HG02588 (cell line): ENCODE data around the gene DNAH3.
"Not testable (repeated sequence)": the region's sequence is repeated elsewhere in the genome, so short reads cannot be mapped to it uniquely, and the experiment has no call there.

Experiments used
- ATAC-seq: cut with Tn5 transposase; IDR thresholded peaks from one replicate; pipeline ENCODE4 v1.9.1; 2021; ENCODE audit warnings: mild to moderate bottlenecking, moderate library complexity; ENCODE audit not compliant: unreplicated experiment

DNAH3 gene, protein sequence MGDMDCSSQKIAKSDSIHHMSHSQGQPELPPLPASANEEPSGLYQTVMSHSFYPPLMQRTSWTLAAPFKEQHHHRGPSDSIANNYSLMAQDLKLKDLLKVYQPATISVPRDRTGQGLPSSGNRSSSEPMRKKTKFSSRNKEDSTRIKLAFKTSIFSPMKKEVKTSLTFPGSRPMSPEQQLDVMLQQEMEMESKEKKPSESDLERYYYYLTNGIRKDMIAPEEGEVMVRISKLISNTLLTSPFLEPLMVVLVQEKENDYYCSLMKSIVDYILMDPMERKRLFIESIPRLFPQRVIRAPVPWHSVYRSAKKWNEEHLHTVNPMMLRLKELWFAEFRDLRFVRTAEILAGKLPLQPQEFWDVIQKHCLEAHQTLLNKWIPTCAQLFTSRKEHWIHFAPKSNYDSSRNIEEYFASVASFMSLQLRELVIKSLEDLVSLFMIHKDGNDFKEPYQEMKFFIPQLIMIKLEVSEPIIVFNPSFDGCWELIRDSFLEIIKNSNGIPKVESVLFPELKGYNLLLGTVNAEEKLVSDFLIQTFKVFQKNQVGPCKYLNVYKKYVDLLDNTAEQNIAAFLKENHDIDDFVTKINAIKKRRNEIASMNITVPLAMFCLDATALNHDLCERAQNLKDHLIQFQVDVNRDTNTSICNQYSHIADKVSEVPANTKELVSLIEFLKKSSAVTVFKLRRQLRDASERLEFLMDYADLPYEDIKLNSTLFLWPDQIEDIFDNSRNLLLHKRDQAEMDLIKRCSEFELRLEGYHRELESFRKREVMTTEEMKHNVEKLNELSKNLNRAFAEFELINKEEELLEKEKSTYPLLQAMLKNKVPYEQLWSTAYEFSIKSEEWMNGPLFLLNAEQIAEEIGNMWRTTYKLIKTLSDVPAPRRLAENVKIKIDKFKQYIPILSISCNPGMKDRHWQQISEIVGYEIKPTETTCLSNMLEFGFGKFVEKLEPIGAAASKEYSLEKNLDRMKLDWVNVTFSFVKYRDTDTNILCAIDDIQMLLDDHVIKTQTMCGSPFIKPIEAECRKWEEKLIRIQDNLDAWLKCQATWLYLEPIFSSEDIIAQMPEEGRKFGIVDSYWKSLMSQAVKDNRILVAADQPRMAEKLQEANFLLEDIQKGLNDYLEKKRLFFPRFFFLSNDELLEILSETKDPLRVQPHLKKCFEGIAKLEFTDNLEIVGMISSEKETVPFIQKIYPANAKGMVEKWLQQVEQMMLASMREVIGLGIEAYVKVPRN (N-terminal part only)

GRCh38 chr16:21150375-21151001, at the start of gene DNAH3:
Gene DNAH3 (minus strand): TSS chr16:21150846. CDS start chr16:21150319, 527 bp downstream.
- ATAC-seq, result no peak

DNA sequence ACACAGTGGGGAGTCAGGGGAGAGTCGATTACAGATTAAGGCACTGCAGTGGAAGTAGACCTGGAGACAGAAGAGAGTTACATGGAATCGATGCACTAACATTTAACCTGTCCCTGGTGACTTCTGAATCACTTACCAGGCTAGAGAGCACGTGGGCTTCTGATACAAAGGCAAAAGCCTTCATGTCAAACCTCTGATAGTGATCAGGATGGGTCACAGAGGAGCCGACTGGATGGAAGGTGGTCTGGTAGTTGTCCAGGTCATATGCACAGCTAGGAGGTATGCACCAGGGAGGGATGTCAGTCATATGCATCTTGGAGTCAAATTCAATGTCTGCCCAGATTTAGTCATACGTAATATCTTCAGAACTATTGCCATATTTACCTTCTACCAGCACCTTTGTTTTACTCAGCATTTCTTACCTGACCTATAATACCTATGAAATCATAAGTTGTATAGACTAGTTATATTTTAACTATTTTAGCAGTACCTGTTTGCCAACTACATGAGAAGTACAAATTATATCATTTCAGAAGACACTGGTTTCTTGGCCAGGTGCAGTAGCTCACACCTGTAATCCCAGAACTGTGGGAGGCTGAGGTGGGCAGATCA, 49.1 kb upstream of the DNAH3 start:
- ATAC-seq, result no peak

GRCh38 chr16:21197621-21198020, 47.0 kb upstream of the DNAH3 start:
- no peak for ATAC-seq

DNA sequence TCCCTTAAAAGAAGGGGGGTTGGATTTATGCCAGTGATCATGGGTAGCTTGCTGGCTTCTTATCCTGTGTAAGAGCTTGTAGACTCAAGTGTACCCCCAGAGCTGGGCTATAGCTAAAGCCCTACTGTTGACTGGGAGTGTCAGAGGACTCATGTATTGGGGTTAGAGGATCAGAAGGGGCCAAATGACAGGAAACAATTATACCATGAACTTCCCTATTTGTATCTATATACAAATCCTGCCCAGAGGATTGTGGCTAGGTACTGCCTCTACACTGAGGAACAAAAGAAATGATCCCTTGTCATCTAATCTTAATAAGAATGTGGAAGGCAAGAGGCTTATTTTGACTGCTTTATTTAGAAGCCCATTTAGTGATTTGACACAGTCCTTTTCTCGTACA, 46.5 kb upstream of the DNAH3 start:
- no peak for ATAC-seq

DNA sequence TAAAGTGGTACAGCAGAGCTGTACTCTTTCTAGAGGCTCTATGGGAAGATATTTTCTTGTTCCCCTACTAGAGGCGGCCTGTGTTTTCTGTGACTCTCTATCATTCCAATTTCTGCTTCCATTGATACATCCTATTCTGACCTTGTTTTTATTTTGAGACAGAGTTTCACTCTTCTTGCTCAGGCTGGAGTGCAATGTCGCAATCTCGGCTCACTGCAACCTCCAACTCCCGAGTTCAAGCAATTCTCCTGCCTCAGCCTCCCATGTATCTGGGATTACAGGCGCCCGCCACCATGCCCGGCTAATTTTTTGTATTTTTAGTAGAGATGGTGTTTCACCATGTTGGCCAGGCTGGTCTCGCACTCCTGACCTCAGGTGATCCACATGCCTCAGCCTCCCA, 44.7 kb upstream of the DNAH3 start:
- ATAC-seq, result not testable (repeated sequence)

- no peak for ATAC-seq
Measured at GRCh38 chr16:21194771-21195301, 44.2 kb upstream of the DNAH3 start.

DNA sequence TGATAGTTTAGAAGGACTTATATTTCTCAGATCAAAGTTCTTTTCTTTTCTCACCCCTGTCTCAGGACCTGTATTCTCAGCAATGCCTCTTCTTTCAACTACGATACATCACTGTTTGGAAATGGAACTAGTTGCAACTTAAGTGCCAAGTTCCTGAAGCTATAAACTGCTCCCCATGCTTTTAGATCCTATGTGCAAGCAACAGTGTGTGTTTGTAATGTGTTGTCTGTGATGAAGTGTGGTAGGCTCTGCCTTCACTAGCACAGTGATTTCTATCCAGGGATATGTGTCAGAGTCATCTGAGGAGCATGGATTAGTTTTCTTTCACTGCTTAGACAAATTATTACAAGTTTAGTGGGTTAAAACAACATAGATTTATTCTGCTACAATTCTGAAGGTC, 42.3 kb upstream of the DNAH3 start:
- no peak for ATAC-seq

DNA sequence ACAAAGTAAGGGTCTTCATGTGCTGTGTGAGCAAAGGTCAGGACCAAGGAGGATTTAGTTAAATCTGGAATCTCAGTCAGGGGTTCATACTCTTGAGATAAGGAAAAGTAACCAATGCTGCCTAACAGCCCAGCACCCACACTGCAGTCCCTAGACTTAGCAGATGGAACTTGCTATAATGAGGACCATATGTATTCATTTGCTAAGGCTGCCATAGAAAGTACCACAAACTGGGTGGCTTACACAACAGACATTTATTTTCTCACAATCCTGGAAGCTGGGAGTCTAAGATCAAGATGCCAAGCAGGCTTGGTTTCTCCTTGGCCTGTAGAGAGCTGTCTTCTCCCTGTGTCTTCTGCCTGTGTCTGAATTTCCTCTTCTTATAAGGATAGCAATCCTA, 40.0 kb upstream of the DNAH3 start:
- no peak for ATAC-seq

DNA sequence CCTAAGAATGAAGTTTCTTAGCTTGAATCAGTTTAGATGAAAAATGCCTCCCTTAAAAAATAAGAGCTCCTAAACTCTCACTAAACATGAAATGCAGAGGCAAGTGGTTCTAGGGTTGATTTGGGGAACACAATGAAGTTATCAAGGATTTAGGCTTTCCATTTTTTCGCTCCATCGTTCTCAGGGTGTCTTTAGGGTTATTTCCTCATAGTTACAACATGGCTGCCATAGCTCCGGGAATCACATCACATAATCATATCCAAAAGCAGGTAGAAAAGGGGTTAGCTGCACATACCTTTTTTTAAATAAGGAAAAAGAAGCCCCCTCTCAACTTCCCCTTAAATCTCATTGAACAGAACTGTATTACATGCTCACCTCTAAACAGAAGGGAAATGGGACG, 39.4 kb upstream of the DNAH3 start:
- no peak for ATAC-seq

DNA sequence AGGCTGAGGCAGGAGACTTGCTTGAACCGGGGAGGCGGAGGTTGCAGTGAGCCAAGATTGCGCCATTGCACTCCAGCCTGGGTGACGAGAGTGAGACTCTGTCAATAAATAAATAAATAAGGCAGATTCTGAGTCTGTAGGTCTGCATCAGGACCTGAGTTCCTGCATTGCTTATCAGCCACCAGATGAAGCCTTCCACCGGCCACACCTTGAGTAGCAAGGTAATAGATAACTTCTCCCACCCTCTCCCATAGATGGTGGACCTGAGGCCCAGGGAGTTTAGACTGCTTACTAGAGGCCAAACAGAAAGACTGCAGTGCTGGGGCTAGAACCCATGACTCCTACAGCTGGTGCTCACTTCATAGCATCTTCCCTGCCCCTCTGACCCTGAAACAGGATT, 38.7 kb upstream of the DNAH3 start:
- no peak for ATAC-seq

DNA sequence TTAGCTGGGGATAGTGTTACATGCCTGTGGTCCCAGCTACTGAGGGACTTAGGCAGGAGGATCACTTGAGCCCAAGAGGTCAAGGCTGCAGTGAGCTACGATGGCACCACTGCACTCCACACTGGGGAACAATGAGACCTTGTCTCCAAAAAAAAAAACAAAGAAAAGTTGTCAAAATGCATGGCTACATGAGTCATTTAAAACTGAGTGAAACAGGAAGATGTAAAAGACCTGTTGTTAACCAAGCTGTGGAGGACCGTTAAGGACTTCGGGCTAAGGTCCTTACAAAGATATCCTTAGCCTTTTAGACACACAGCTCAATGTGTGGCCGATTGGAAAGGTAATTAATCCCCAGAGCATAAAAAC, 35.7 kb upstream of the DNAH3 start:
- no peak for ATAC-seq

DNA sequence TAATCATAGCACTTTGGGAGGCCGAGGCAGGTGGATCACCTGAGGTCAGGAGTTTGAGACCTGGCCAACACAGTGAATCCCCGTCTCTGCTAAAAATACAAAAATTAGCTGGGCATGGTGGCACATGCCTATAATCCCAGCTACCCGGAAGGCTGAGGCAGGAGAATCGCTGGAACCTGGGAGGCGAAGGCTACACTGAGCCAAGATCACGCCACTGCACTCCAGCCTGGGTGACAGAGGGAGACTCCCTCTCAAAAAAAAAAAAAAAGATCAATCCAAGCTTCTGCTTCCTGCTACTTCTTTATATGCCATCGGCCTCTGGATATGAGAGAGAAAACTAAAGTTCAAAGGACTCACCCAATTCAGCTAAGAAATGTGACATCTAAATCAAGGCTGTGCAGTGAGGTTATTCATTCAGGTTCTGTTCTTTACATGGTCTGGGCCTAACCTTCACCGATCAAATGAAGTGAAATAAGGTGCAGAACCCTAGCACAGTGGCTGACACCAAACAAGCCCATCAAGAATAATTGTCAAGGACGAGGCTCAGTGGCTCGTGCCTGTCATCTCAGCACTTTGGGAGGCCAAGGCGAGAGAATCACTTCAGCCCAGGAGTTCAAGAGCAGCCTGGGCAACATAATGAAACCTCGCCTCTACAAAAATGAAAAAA, 35.1 kb upstream of the DNAH3 start:
- ATAC-seq, result no peak

- ATAC-seq, result no peak
Measured at GRCh38 chr16:21184834-21185233, 34.2 kb upstream of the DNAH3 start.

- ATAC-seq, result no peak
Measured at GRCh38 chr16:21183995-21184394, 33.3 kb upstream of the DNAH3 start.

DNA sequence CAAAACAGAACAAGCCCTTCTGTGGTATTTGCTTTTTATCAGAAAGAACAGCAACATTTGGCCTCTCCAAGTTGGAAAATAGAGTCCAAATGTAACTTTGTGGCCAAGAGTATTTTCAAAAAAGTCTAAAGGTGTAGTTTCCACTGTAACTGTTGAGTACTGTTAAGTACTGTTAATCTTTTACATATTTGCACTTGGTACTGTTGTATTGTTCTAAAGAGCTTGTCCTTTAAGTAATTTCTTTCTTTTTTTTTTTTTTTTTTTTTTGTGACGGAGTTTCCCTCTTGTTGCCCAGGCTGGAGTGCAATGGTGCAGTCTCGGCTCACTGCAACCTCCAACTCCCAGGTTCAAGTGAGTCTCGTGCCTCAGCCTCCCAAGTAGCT, 29.3 kb upstream of the DNAH3 start:
- ATAC-seq, result no peak

GRCh38 chr16:21179126-21179982, 28.7 kb upstream of the DNAH3 start:
- ATAC-seq, result no peak

GRCh38 chr16:21175397-21175796, 24.8 kb upstream of the DNAH3 start:
- no peak for ATAC-seq

GRCh38 chr16:21172650-21173049, 22.0 kb upstream of the DNAH3 start:
- no peak for ATAC-seq

DNA sequence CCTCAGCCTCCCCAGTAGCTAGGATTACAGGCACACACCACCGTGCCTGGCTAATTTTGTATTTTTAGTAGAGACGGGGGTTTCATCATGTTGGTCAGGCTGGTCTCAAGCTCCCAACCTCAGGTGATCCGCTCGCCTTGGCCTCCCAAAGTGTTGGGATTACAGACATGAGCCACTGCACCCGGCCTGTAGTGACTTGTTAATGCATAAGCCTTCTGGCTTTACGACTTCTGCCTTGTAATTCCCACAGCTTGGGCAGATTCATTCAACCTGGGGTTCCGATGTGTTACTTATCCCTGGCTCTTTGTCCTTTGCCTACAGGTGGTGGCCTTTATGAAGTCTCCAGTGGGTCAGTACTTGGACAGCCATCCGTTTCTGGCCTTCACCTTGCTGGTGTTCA, 19.5 kb upstream of the DNAH3 start:
- ATAC-seq, result not testable (repeated sequence)
